Activated CD8-positive, alpha-beta memory T cell treated with anti-CD3 and anti-CD28 coated beads for 48 hours (primary cell): ENCODE results near the gene HBG2.
"Not testable (repeated sequence)": the region's sequence is repeated elsewhere in the genome, so short reads cannot be mapped to it uniquely, and the experiment has no call there.

Experiments
- DNase-seq, 3 experiments: peaks; one replicate each; pipeline ENCODE4 v3.0.0-alpha.2; 2020; ENCODE audit warnings: low read depth in 2 of 3, low spot score in 2 of 3

Gene HBG2

DNA sequence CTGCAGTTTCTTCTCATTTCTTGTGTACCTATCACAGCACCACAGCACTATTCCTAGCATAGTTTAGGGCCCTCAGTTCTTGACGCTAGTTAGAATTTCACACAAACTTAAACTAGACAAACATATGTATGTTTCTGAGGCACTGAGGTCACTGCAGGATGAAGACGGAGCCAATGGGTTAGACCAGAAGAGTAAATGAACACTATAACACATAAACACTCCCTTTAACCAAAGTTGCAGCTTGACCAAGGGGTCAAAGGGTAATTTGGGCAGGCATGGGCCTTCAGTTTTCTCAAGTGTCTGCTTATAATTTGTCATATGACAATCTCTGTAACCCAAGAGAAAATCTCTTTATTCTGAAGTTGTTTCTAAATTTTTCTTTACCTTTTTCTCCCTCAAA, 28.0 kb upstream of the HBG2 start:
- no peak for DNase-seq

DNA sequence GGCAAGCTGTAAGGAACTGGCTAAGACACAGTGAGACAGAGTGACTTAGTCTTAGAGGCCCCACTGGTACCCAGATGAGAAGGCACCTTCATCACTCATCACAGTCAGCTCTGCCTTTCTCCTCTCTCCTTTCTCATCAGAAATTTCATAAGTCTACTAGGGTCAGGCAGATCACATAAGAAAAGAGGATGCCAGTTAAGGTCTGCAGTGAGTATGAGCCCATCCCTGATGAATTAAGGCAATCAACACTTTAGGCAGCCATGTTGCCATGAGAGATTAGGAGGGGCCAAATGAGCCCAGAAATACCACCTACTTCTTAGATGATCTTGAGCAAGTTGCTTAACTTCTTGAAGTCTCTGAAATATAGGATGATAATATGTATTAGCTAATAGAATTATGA, 27.0 kb upstream of the HBG2 start:
- no peak for DNase-seq

- DNase-seq: peak in 1 of 3 experiments; percentile 0
These were observed 26.1 kb upstream of the HBG2 start for GRCh38 chr11:5280582-5281102.

GRCh38 chr11:5279471-5280090, 25.0 kb upstream of the HBG2 start:
- DNase-seq: no peak

DNA sequence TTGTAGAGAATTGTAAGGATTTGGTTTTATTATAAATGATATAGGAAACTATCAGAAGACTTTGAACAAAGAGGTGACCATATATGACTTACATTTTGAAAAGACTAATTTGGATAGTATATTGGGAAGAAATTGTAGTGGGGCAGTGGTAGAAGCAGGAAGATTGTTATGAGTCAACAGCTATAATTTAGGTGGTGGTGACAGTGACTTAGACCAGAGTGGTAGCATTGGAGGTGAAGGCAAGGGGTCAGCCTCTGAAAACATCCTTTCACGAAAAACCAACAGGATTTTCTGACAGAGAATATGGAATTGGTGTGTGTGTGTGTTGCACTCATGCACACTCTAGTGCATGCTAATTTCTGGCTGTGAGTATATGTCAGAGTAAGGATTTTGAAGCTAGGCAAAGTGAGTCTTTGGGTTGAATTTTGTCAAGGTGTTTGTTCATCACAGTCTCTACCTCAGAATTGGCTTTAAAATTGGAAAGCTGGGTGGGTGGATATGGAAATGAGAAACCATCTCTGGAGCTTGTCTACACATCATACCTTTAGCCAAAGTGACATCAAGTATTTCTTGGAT, 23.3 kb upstream of the HBG2 start:
- no peak for DNase-seq

GRCh38 chr11:5276697-5277096, 22.1 kb upstream of the HBG2 start:
- no peak for DNase-seq

GRCh38 chr11:5275369-5276110, 21.0 kb upstream of the HBG2 start:
- no peak for DNase-seq

DNA sequence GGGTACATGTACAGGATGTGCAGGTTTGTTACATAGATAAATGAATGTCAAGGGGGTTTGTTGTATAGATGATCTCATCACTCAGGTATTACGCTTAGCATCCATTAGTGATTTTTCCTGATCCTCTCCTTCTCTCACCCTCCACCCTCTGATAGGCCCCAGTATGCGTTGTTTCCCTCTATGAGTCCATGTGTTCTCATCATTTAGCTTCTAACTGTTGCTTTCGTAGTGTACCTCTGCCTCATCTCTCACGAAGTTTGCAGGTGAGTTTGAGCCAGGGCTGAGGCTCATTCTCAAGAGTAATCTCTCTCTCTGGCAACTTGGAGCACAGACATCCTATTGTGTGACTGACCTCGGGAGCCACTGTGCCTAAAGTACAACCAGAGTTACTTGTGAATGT, 19.8 kb upstream of the HBG2 start:
- no peak for DNase-seq

GRCh38 chr11:5272395-5273017, 17.9 kb upstream of the HBG2 start:
- no peak for DNase-seq

DNA sequence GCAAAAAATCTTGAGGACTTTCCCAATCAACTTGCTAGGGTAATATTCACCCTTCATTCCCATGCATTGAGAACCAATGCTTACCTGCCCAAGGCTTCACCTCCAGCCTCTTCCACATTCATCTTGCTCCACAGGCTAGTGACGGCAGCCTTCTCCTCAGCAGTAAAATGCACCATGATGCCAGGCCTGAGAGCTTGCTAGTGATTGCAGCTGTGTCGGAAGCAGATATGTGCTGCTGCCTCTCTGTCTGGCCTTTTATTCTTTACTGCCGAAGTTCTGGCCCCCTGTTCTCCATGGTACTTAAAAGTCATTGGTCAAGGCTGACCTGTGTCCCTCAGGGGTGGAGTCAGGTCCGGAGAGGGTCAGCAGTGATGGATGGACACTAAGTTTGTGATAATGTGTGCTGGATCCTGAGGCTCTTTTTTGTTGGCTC, 15.2 kb upstream of the HBG2 start, which contains the start of gene HBE1:
TSS of gene HBE1 (minus strand) at position 231 of the 433 bp plus-strand sequence. CDS start at position 176, 55 bp downstream.
- no peak for DNase-seq

GRCh38 chr11:5267033-5267563, 12.5 kb upstream of the HBG2 start:
- DNase-seq: no peak

GRCh38 chr11:5266609-5267008, 12.0 kb upstream of the HBG2 start:
- no peak for DNase-seq

DNA sequence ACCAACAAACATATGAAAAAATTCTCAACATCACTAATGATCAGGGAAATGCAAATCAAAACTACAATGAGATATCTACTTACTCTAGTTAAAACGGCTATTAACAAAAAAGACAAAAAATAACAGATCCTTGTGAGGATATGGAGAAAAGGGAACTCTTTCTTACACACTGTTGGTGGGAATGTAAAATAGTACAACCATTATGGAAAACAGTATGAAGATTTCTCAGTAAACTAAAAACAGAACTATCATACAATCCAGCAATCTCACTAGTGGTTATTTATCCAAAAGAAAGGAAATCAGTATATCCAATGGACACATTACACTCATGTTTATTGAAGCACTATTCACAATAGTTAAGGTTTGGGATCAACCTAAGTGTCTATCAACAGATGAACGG, 11.3 kb upstream of the HBG2 start:
- no peak for DNase-seq

DNA sequence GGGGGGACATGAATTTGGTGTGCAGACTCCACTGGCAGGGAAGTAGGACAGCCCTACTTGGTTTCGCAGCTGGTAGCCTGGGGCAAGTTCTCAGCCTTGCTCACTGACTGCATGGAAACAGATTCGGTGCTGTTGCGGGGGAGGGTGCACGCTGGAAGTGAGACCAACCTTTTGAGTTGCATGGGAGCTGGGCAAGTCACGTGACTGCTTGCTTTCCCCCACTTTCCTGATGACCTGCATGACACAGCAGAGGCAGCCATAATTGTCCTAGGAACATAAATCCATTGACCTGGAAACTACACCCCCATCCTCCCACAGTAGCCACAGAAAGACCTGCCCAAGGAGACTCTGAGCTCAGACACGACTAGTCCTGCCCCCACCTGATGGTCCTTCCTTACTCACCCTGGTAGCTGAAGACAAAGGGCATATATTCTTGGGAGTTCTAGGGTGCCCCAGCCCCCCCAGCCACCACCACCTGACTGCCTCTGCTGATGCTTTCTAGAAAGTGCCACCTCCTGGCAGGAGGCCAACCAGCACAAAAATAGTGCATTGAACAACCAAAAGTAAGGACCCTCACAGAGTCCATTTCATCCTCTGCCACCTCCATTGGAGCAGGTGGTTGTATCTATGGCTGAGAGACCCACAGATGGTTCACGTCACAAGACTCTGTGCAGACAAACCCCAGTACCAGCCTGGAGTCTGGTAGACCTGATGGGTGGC, 4.1 kb upstream of the HBG2 start:
- DNase-seq: no peak

DNA sequence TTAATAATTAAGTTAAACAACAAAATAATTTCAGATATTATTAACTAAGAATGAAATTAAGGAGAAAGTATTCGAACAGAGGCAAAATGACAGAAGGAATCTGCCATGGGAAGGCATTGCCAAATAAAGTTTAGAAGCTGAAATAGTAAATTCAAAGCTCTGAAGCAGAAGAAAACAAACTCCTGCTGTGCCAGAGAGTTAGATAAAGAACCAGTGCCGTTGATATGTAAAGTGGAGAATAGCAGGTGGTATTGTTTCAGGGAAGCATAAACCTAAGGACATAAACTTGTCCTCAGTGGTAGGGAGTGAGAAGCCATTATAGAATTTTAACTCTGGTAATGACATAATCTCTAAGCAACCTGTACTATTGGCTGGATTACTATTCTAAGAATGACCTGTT, 2.7 kb upstream of the HBG2 start:
- no peak for DNase-seq

DNA sequence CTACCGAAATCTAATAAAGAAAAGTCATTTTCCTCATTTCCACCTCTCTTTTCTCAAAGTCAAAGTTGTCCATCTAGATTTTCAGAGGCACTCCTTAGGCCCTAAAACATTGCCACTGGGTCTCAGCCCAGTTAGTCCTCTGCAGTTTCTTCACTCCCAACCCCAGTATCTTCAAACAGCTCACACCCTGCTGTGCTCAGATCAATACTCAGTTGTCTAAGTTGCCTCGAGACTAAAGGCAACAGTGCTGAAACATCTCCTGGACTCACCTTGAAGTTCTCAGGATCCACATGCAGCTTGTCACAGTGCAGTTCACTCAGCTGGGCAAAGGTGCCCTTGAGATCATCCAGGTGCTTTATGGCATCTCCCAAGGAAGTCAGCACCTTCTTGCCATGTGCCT, 558 bp downstream of the HBG2 start:
- not testable (repeated sequence) for DNase-seq

GRCh38 chr11:5253440-5253839, 1.1 kb downstream of the HBG2 start:
- not testable (repeated sequence) for DNase-seq

GRCh38 chr11:5252919-5253265, 1.7 kb downstream of the HBG2 start:
- no peak for DNase-seq

DNA sequence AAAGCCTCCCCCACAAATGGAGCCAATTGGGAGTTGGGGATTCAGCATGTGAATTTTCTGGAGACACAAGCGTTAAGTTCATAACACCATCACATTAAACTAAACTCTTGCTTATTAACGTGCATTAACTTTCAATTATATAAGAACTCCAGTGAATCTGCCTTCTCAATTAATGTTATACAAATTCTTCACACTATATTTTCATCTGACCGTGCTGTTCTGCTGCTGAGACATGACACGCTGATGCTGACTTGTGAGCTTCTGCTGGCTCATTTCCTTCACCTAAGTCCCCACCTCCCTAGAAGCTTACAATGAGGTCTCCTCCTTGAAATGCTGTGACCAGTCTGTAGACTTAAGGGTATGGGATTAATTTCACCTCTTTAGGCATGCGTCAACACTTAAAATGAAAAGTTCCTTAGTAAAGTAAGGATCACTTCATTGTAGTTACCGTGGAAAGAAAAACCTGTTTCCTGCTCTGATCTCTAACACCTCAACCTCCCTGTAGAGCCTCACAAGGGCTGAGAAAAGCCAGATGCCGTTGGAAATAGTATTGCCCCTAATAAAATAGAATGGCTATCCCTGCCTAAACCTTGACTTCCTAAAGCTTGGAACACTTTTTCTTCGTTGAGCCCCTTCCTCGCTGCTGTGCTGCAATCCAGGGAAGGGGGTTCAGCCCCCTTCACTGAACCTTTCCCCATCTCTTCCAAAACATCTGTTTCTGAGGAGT, 2.2 kb downstream of the HBG2 start:
- no peak for DNase-seq

DNA sequence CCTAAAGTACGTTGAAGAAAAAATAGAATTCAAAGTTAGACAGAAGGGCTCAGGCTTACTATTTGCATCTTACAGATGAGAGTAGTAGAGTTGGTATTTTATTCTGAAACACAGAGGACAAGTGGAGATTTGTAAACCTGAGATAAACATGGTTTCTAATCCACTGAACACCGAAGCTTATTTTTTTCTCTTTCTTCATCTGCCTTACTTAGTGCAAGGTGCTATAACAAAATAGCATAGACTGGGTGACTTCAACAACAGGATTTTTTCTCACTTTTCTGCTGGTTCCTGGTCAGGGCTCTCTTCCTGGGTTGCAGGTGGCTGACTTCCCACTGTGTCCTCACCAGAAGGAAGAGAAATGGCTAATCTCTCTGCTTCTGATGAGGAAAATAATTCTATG, 2.8 kb downstream of the HBG2 start:
- DNase-seq: no peak
